H9 (cell line): ENCODE measurements around the gene NAA16. TPM values are rescaled to one million over a fixed set of nuclear protein-coding genes. Genes with fewer than 3 reads are reported as not detected.

Source experiments
- DNase-seq: peaks from one replicate; pipeline ENCODE4 v3.0.0-alpha.2; 2017
- H2AFZ ChIP-seq: one replicate; pipeline ENCODE4 v1.6.1; 2013; ENCODE audit warnings: mild to moderate bottlenecking, low read length, control low read depth, moderate library complexity
- H2AK5ac ChIP-seq: 2 replicates; pipeline ENCODE4 v1.6.1; 2013; ENCODE audit warnings: low read length, control low read depth, mixed read lengths; ENCODE audit not compliant: insufficient read length
- H2BK120ac ChIP-seq: one replicate; pipeline ENCODE4 v1.6.1; 2013; ENCODE audit warnings: low read depth, mild to moderate bottlenecking, low read length, control low read depth, inconsistent platforms; ENCODE audit not compliant: poor library complexity, severe bottlenecking
- H2BK12ac ChIP-seq: 2 replicates; pipeline ENCODE4 v1.6.1; 2013; ENCODE audit warnings: low read length, control low read depth, mixed read lengths, low read depth; ENCODE audit not compliant: insufficient read length
- H2BK15ac ChIP-seq: 2 replicates; pipeline ENCODE4 v1.6.1; 2013; ENCODE audit warnings: low read depth, low read length, control low read depth
- H2BK20ac ChIP-seq: one replicate; pipeline ENCODE4 v1.6.1; 2013; ENCODE audit warnings: low read depth, mild to moderate bottlenecking, low read length, control low read depth, inconsistent platforms; ENCODE audit not compliant: poor library complexity, severe bottlenecking
- H2BK5ac ChIP-seq: 2 replicates; pipeline ENCODE4 v1.6.1; 2013; ENCODE audit warnings: low read length, control low read depth, mixed read lengths; ENCODE audit not compliant: insufficient read length
- H3K14ac ChIP-seq: 2 replicates; pipeline ENCODE4 v1.6.1; 2013; ENCODE audit warnings: low read length, control low read depth; ENCODE audit not compliant: insufficient read depth
- H3K18ac ChIP-seq: 2 replicates; pipeline ENCODE4 v1.6.1; 2013; ENCODE audit warnings: low read depth, mild to moderate bottlenecking, mixed read lengths, low read length, control low read depth; ENCODE audit not compliant: insufficient read length
- H3K23ac ChIP-seq: 2 replicates; pipeline ENCODE4 v1.6.1; 2013; ENCODE audit warnings: low read length, control low read depth, mixed read lengths, low read depth; ENCODE audit not compliant: insufficient read length
- H3K23me2 ChIP-seq: 2 replicates; pipeline ENCODE4 v1.6.1; 2013; ENCODE audit warnings: low read depth, mild to moderate bottlenecking, mixed read lengths, low read length, control low read depth; ENCODE audit not compliant: insufficient read length, poor library complexity, severe bottlenecking
- H3K27ac ChIP-seq: 2 replicates; pipeline ENCODE4 v1.5.1; 2013; ENCODE audit warnings: low read length, control low read depth, mixed read lengths, low read depth; ENCODE audit not compliant: insufficient read length
- H3K27me3 ChIP-seq: 2 replicates; pipeline ENCODE4 v1.6.1; 2013; ENCODE audit warnings: low read length, control low read depth, inconsistent platforms; ENCODE audit not compliant: insufficient read depth
- H3K4ac ChIP-seq: 2 replicates; pipeline ENCODE4 v1.6.1; 2013; ENCODE audit warnings: low read depth, mild to moderate bottlenecking, control low read depth, inconsistent platforms, low read length, moderate library complexity
- H3K4me1 ChIP-seq: 2 replicates; pipeline ENCODE4 v1.6.1; 2013; ENCODE audit warnings: low read length, control low read depth, inconsistent platforms; ENCODE audit not compliant: insufficient read depth
- H3K4me2 ChIP-seq: 2 replicates; pipeline ENCODE4 v1.6.1; 2013; ENCODE audit warnings: low read length, control low read depth, mixed read lengths; ENCODE audit not compliant: insufficient read length, insufficient read depth
- H3K56ac ChIP-seq: 2 replicates; pipeline ENCODE4 v1.6.1; 2013; ENCODE audit warnings: low read depth, mild to moderate bottlenecking, mixed read lengths, low read length, control low read depth; ENCODE audit not compliant: insufficient read length
- H3K79me1 ChIP-seq: 2 replicates; pipeline ENCODE4 v1.6.1; 2013; ENCODE audit warnings: low read depth, mild to moderate bottlenecking, moderate library complexity, low read length, control low read depth, inconsistent platforms; ENCODE audit not compliant: insufficient read depth, poor library complexity, severe bottlenecking
- H3K79me2 ChIP-seq: 2 replicates; pipeline ENCODE4 v1.6.1; 2013; ENCODE audit warnings: low read length, control low read depth, inconsistent platforms; ENCODE audit not compliant: insufficient read depth
- H3K9ac ChIP-seq: 2 replicates; pipeline ENCODE4 v1.6.1; 2013; ENCODE audit warnings: low read length, control low read depth, mixed read lengths; ENCODE audit not compliant: insufficient read length; ENCODE audit errors: extremely low read depth
- H3K9me3 ChIP-seq: one replicate; pipeline ENCODE4 v1.6.1; 2013; ENCODE audit warnings: low read depth, low read length, inconsistent platforms; ENCODE audit not compliant: control insufficient read depth
- H3T11ph ChIP-seq: one replicate; pipeline ENCODE4 v1.6.1; 2013; ENCODE audit warnings: mild to moderate bottlenecking, low read length, control low read depth, inconsistent platforms
- H4K20me1 ChIP-seq: one replicate; pipeline ENCODE4 v1.6.1; 2013; ENCODE audit not compliant: control insufficient read depth, insufficient read length, insufficient read depth
- H4K5ac ChIP-seq: 2 replicates; pipeline ENCODE4 v1.6.1; 2013; ENCODE audit warnings: low read depth, mild to moderate bottlenecking, mixed read lengths, low read length, control low read depth; ENCODE audit not compliant: insufficient read length
- H4K8ac ChIP-seq: replicated peaks from 2 replicates; pipeline ENCODE4 v1.6.1; 2013; ENCODE audit warnings: low read length, control low read depth, mixed read lengths, low read depth; ENCODE audit not compliant: insufficient read length
- H4K91ac ChIP-seq: 2 replicates; pipeline ENCODE4 v1.6.1; 2013; ENCODE audit warnings: low read depth, mild to moderate bottlenecking, moderate library complexity, mixed read lengths, low read length, control low read depth; ENCODE audit not compliant: insufficient read length
- H3K27ac Mint-ChIP-seq, 3 experiments: 2 replicates in 2 of 3; 3 replicates in 1 of 3; pipeline ENCODE4 v1.8.0; 2020 to 2021; ENCODE audit warnings: mixed read lengths in 3 of 3, mild to moderate bottlenecking in 1 of 3, moderate library complexity in 1 of 3
- H3K27me3 Mint-ChIP-seq: 2 replicates; pipeline ENCODE4 v1.8.0; 2021; ENCODE audit warnings: low read depth, mild to moderate bottlenecking, moderate library complexity, mixed read lengths
- H3K36me3 Mint-ChIP-seq, 3 experiments: 2 replicates in 2 of 3; 3 replicates in 1 of 3; pipeline ENCODE4 v1.8.0; 2020 to 2021; ENCODE audit warnings: low read depth in 3 of 3, mixed read lengths in 3 of 3; ENCODE audit not compliant: insufficient read depth in 1 of 3
- H3K4me1 Mint-ChIP-seq, 2 experiments: 2 replicates each; pipeline ENCODE4 v1.8.0; 2020; ENCODE audit warnings: mixed read lengths in 2 of 2
- H3K4me3 Mint-ChIP-seq, 2 experiments: 2 replicates in 1 of 2; 3 replicates in 1 of 2; pipeline ENCODE4 v1.8.0; 2020 to 2021; ENCODE audit warnings: mild to moderate bottlenecking in 2 of 2, mixed read lengths in 2 of 2, moderate library complexity in 1 of 2
- H3K9me3 Mint-ChIP-seq, 2 experiments: 2 replicates in 1 of 2; 3 replicates in 1 of 2; pipeline ENCODE4 v1.8.0; 2020; ENCODE audit warnings: mild to moderate bottlenecking in 2 of 2, mixed read lengths in 2 of 2, moderate library complexity in 1 of 2
- CTCF ChIP-seq: fragments of 200-600 bp; sonication (generic); conservative IDR thresholded peaks from 3 replicates; pipeline ENCODE4 v1.8.0; 2021; ENCODE audit warnings: antibody characterized with exemption, mild to moderate bottlenecking
- WGBS: extraction: QIAGEN DNeasy Blood & Tissue Kit; methylation state at CpG from one replicate; pipeline ENCODE4 v1.1.7; 2013; ENCODE audit warnings: missing lambda C conversion rate, low lambda C conversion rate, mixed read lengths; ENCODE audit not compliant: insufficient read length; ENCODE audit errors: extremely low coverage; 5-methylcytosine and 5-hydroxymethylcytosine counted together
- total RNA-seq: library from RNA; stranded (reverse); gene quantifications from 2 replicates; pipeline ENCODE4 v1.2.1, GENCODE V29; 2021

NAA16 gene
- total RNA-seq, 1 experiment from 2014 or later, result 37.7 TPM

- no CpG with 5 or more reads among the region's 9 CpGs for WGBS
- H3K9me3 Mint-ChIP-seq, result no peaks in the 10 kb centered on the region
- peak overlapping the region; percentile 2 to 58 (median 34); a peak in 5 of 7 replicates for H3K27ac Mint-ChIP-seq
- no peak for TF ChIP-seq CTCF
- Histone ChIP-seq H4K20me1 (no peaks in the 10 kb centered on the region), H3K18ac (no peak overlapping the region), H3K23me2 (no peaks in the 10 kb centered on the region), H3K27me3 (no peaks in the 10 kb centered on the region), H3K79me1 (peaks cover 3% of the 10 kb centered on the region), H2BK12ac (no peak overlapping the region), H3K56ac (no peak overlapping the region), H3K14ac (no peak overlapping the region), H2BK5ac (no peak overlapping the region), H4K5ac (no peak overlapping the region), H2BK15ac (no peak overlapping the region), H3K9me3 (no peaks in the 10 kb centered on the region), H4K8ac (no peak overlapping the region), H3T11ph (no peak overlapping the region), H2BK120ac (no peak overlapping the region), H3K79me2 (no peaks in the 10 kb centered on the region; the same call in 1 of the 2 replicates), H4K91ac (no peak overlapping the region), H3K27ac (no peak overlapping the region), H3K9ac (no peak overlapping the region), H3K4me2 (no peak overlapping the region), H3K4me1 (no peaks in the 10 kb centered on the region), H2AK5ac (no peak overlapping the region), H3K23ac (no peak overlapping the region), H2AFZ (no peak overlapping the region), H3K4ac (no peak overlapping the region), H2BK20ac (no peak overlapping the region)
- no peak for DNase-seq
- H3K27me3 Mint-ChIP-seq, result no peaks in the 10 kb centered on the region
- H3K4me3 Mint-ChIP-seq, result no peak overlapping the region
- peaks cover 7 to 19% of the 10 kb centered on the region in 2 experiments for H3K4me1 Mint-ChIP-seq
- peaks cover 40 to 69% (median 52%) of the 10 kb centered on the region in 3 experiments for H3K36me3 Mint-ChIP-seq
Observed at GRCh38 chr13:41345914-41346589, 35.0 kb downstream of the NAA16 start.
